SK-N-SH (cell line): ENCODE measurements around the gene ADGRD2. TPM values are rescaled to one million over a fixed set of nuclear protein-coding genes. Genes with fewer than 3 reads are reported as not detected.

Source experiments
- CTCF ChIA-PET: fragments of 300-600, 350-600 bp; formaldehyde crosslinking; extraction: SDS; loops from one replicate; lab custom pipeline; 2021; lab: Yijun Ruan, JAX
- POLR2A ChIA-PET: fragments of 350-600 bp; sonication (Branson Sonifier 250); formaldehyde crosslinking; extraction: SDS; loops from one replicate; lab custom pipeline; 2020; ENCODE audit warnings: antibody characterized with exemption, inconsistent platforms; lab: Yijun Ruan, JAX
- DNase-seq: peaks from one replicate; pipeline ENCODE4 v3.0.0; 2012
- H2AFZ ChIP-seq: fragments of 200-600 bp; sonication (generic); 2 replicates; pipeline ENCODE4 v1.8.1; 2016; ENCODE audit warnings: antibody characterized with exemption, mild to moderate bottlenecking, low read depth
- H3F3A ChIP-seq: fragments of 200-600 bp; sonication (generic); replicated peaks from 2 replicates; pipeline ENCODE3; 2016; ENCODE audit warnings: antibody characterized with exemption, mild to moderate bottlenecking; ENCODE audit not compliant: insufficient read depth
- H3K27ac ChIP-seq, 2 experiments: fragments of 200-500 bp in 1 of 2; fragments of 200-600 bp in 1 of 2; sonication (Bioruptor generic) in 1 of 2; sonication (generic), shearing (Covaris generic) in 1 of 2; 2 replicates each; pipeline versions ENCODE4 v1.5.1 to v1.6.1; 2014 to 2016; ENCODE audit warnings: low read depth in 2 of 2, inconsistent platforms in 1 of 2, low read length in 1 of 2, mild to moderate bottlenecking in 1 of 2, mixed read lengths in 1 of 2
- H3K27me3 ChIP-seq: fragments of 200-600 bp; sonication (generic), shearing (Covaris generic); 2 replicates; pipeline ENCODE4 v1.6.1; 2016; ENCODE audit warnings: mixed run types; ENCODE audit not compliant: insufficient read depth
- H3K36me3 ChIP-seq, 2 experiments: fragments of 200-500 bp in 1 of 2; fragments of 200-600 bp in 1 of 2; sonication (Bioruptor generic) in 1 of 2; sonication (generic) in 1 of 2; replicated peaks in 1 of 2; 2 replicates each; pipeline versions ENCODE3 to v1.5.1; 2014 to 2016; ENCODE audit warnings: low read length in 1 of 2, mild to moderate bottlenecking in 1 of 2; ENCODE audit not compliant: insufficient read depth in 2 of 2, control insufficient read depth in 1 of 2
- H3K4me1 ChIP-seq, 2 experiments: fragments of 200-500 bp in 1 of 2; fragments of 200-600 bp in 1 of 2; sonication (Bioruptor generic) in 1 of 2; sonication (generic), shearing (Covaris generic) in 1 of 2; 2 replicates each; pipeline versions ENCODE4 v1.5.1 to v1.6.1; 2014 to 2016; ENCODE audit warnings: low read depth in 1 of 2, low read length in 1 of 2, mixed run types in 1 of 2; ENCODE audit not compliant: insufficient read depth in 2 of 2, control insufficient read depth in 1 of 2
- H3K4me2 ChIP-seq: fragments of 200-600 bp; sonication (generic), shearing (Covaris generic); 2 replicates; pipeline ENCODE4 v1.6.1; 2017; ENCODE audit warnings: mixed run types
- H3K4me3 ChIP-seq, 2 experiments: fragments of 200-500 bp in 1 of 2; fragments of 200-600 bp in 1 of 2; sonication (Bioruptor generic) in 1 of 2; sonication (generic), shearing (Covaris generic) in 1 of 2; 2 replicates each; pipeline versions ENCODE4 v1.5.1 to v1.8.1; 2014 to 2016; ENCODE audit warnings: low read depth in 2 of 2, inconsistent platforms in 1 of 2, low read length in 1 of 2, mild to moderate bottlenecking in 1 of 2, mixed read lengths in 1 of 2, moderate library complexity in 1 of 2
- H3K79me2 ChIP-seq: fragments of 200-600 bp; sonication (generic); 2 replicates; pipeline ENCODE4 v1.8.1; 2017; ENCODE audit warnings: mild to moderate bottlenecking; ENCODE audit not compliant: insufficient read depth
- H3K9ac ChIP-seq: fragments of 200-600 bp; sonication (generic); 2 replicates; pipeline ENCODE4 v1.6.1; 2017; ENCODE audit warnings: mixed run types
- H3K9me2 ChIP-seq: fragments of 200-600 bp; sonication (generic); 2 replicates; pipeline ENCODE4 v1.6.1; 2017; ENCODE audit warnings: mixed run types
- H3K9me3 ChIP-seq: fragments of 200-600 bp; sonication (generic); 2 replicates; pipeline ENCODE4 v1.6.1; 2017; ENCODE audit warnings: mixed run types, mild to moderate bottlenecking, moderate library complexity
- H4K20me1 ChIP-seq: fragments of 200-600 bp; sonication (generic); 2 replicates; pipeline ENCODE4 v1.6.1; 2017; ENCODE audit warnings: mild to moderate bottlenecking, mixed run types; ENCODE audit not compliant: insufficient read depth
- EP300 ChIP-seq, 2 experiments: IDR thresholded peaks; 2 replicates each; pipeline versions ENCODE4 v1.4.0 to v1.6.1; 2012; ENCODE audit warnings: borderline replicate concordance in 1 of 2, low read depth in 1 of 2, low read length in 1 of 2
- EZH2phosphoT487 ChIP-seq: fragments of 200-600 bp; sonication (generic); IDR thresholded peaks from 2 replicates; pipeline ENCODE4 v1.6.1; 2017; ENCODE audit warnings: low read depth, mixed run types, mild to moderate bottlenecking, antibody characterized with exemption, moderate library complexity, borderline replicate concordance
- FOXJ3 ChIP-seq: sonication (generic); formaldehyde crosslinking; IDR thresholded peaks from 2 replicates; pipeline ENCODE4 v1.5.1; 2020; ENCODE audit warnings: mild to moderate bottlenecking, missing genetic modification reagents
- JUND ChIP-seq: IDR thresholded peaks from 2 replicates; pipeline ENCODE4 v1.4.0; 2012
- MXI1 ChIP-seq: IDR thresholded peaks from 2 replicates; pipeline ENCODE4 v1.6.1; 2012; ENCODE audit warnings: mild to moderate bottlenecking, low read depth, low read length, improper control_type of control experiment
- NFIC ChIP-seq: IDR thresholded peaks from 2 replicates; pipeline ENCODE4 v1.4.0; 2012; ENCODE audit warnings: borderline replicate concordance
- NRF1 ChIP-seq: IDR thresholded peaks from 2 replicates; pipeline ENCODE4 v1.6.1; 2012; ENCODE audit warnings: low read depth, mild to moderate bottlenecking, low read length
- RCOR1 ChIP-seq: fragments of 150-350 bp; IDR thresholded peaks from 2 replicates; pipeline ENCODE4 v1.6.1; 2017; ENCODE audit warnings: antibody characterized with exemption, low read length
- RFX5 ChIP-seq: IDR thresholded peaks from 2 replicates; pipeline ENCODE4 v1.6.1; 2012; ENCODE audit warnings: mild to moderate bottlenecking, improper control_type of control experiment, low read length
- SMC3 ChIP-seq: IDR thresholded peaks from 2 replicates; pipeline ENCODE4 v1.6.1; 2012; ENCODE audit warnings: low read depth, low read length, improper control_type of control experiment
- TCF12 ChIP-seq: IDR thresholded peaks from 2 replicates; pipeline ENCODE4 v1.4.0; 2012
- TEAD4 ChIP-seq: IDR thresholded peaks from 2 replicates; pipeline ENCODE4 v1.4.0; 2012; ENCODE audit warnings: mild to moderate bottlenecking, borderline replicate concordance; ENCODE audit not compliant: insufficient read depth
- YY1 ChIP-seq: IDR thresholded peaks from 2 replicates; pipeline ENCODE4 v1.4.0; 2012; ENCODE audit warnings: low read depth, mild to moderate bottlenecking
- ZBTB33 ChIP-seq: IDR thresholded peaks from 2 replicates; pipeline ENCODE4 v1.4.0; 2012; ENCODE audit warnings: low read depth, borderline replicate concordance
- WGBS: methylation state at CpG from one replicate; pipeline ENCODE4 v1.1.6; 2017; ENCODE audit warnings: low lambda C conversion rate; 5-methylcytosine and 5-hydroxymethylcytosine counted together
- polyA plus RNA-seq, 3 experiments: library from polyadenylated mRNA; depleted of rRNA; stranded (reverse); fragments of >200 nt; gene quantifications; 2 replicates each; pipeline ENCODE4 v1.2.3, GENCODE V29; 2012
- TF ChIP-seq, protein P1 (sequence below): fragments of 200-600 bp; sonication (generic); IDR thresholded peaks from 2 replicates; pipeline ENCODE4 v1.6.1; 2017; ENCODE audit warnings: antibody characterized with exemption, mild to moderate bottlenecking, moderate library complexity
- TF ChIP-seq, protein P2 (sequence below): IDR thresholded peaks from 2 replicates; pipeline ENCODE4 v1.6.1; 2012; ENCODE audit warnings: mild to moderate bottlenecking, low read depth, low read length, moderate library complexity
- TF ChIP-seq, protein P3 (sequence below): fragments of 150-350 bp; IDR thresholded peaks from 2 replicates; pipeline ENCODE4 v1.6.1; 2016; ENCODE audit warnings: mild to moderate bottlenecking, low read depth, low read length

Gene ADGRD2
- polyA plus RNA-seq, 1 of the 3 experiments (the other 2 are of a cell fraction): 0.05 TPM

DNA sequence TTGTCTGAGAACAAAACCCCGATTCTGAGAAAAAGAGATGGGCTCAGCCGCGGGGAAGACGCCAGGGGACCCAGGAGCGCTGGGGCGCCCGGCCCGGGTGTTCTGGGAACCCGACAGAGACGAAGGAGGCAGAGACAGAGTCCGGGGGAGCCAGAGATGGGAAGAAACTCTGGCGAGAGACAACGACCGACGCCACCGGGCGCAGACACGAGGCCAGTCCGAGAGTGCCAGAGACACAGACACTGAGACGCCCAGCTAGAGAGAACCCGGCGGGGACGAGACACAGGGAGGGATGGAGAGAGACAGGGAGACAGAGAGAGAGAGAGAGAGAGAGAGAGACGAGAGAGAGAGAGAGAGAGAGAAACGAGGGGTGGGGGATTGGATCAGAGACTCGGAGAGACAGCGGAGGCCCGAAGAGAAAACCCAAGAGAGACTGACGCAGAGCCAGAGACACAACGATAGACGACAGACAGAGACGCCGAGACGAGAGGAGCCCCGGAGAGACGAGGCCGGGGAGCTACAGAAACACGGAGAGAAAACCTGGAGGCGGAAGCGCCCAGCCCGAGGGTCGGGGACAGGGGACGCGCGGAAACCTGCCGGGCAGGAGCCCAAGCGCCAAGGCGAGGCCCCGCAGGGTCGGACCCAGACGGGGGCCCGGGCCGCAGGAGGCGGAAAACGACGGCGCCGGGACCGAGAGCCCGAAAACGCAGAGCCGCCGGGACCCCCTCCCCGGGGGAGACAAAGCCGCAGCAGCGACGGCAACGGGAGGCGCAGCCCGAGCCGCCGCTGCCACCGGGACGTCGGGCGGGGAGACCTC is 53.7 kb downstream of the ADGRD2 start:
- 0 out of 2 replicates have a peak overlapping the region, but pooled peaks have one; percentile 24 for H2AFZ ChIP-seq
- no peaks in the 10 kb centered on the region; a peak in 1 of 4 replicates for H3K4me1 ChIP-seq
- peak; percentile 62 for DNase-seq
- POLR2A ChIA-PET: no interaction called here
- WGBS: 5% methylated on average over 40 of the region's 76 CpGs
- peaks cover 51% of the 10 kb centered on the region for H3K27me3 ChIP-seq
- H3K4me2 ChIP-seq: no peak overlapping the region
- H3K27ac ChIP-seq: no peak overlapping the region
- no peaks in the 10 kb centered on the region for H3F3A ChIP-seq
- no peak overlapping the region; a peak in 1 of 4 replicates for H3K4me3 ChIP-seq
- H4K20me1 ChIP-seq: no peaks in the 10 kb centered on the region
- no peaks in the 10 kb centered on the region for H3K36me3 ChIP-seq
- no peaks in the 10 kb centered on the region for H3K79me2 ChIP-seq
- TF ChIP-seq EZH2phosphoT487 (peak; percentile 96; the same call in 1 of the 2 replicates), NFIC (no peak)
- TF ChIP-seq, all 33 proteins: peak for 1
- no peaks in the 10 kb centered on the region for H3K9me2 ChIP-seq
- no peak overlapping the region for H3K9ac ChIP-seq
- H3K9me3 ChIP-seq: no peaks in the 10 kb centered on the region
- CTCF ChIA-PET: no interaction called here

GRCh38 chr9:124504530-124505005 is 54.3 kb downstream of the ADGRD2 start:
- H3K36me3 ChIP-seq: no peaks in the 10 kb centered on the region
- WGBS: 10% methylated on average over 39 of the region's 81 CpGs
- H2AFZ ChIP-seq: no peak overlapping the region
- no peak overlapping the region; a peak in 1 of 4 replicates for H3K4me3 ChIP-seq
- H4K20me1 ChIP-seq: no peaks in the 10 kb centered on the region
- ChIA-PET POLR2A (no interaction called here), CTCF (interaction anchor here (1.3 to 2.0 kb wide), 3 partner anchors 32 to 85 kb away, joined by 3 to 13 read pairs (median 5); no protein-coding TSS in a partner anchor)
- no peaks in the 10 kb centered on the region for H3K9me3 ChIP-seq
- peak; percentile 74 for DNase-seq
- no peaks in the 10 kb centered on the region for H3K9me2 ChIP-seq
- H3K27me3 ChIP-seq: peaks cover 48% of the 10 kb centered on the region
- no peaks in the 10 kb centered on the region for H3F3A ChIP-seq
- no peaks in the 10 kb centered on the region for H3K79me2 ChIP-seq
- H3K4me1 ChIP-seq: no peaks in the 10 kb centered on the region; a peak in 1 of 4 replicates
- no peak overlapping the region for H3K9ac ChIP-seq
- no peak overlapping the region for H3K27ac ChIP-seq
- no peak overlapping the region for H3K4me2 ChIP-seq
- TF ChIP-seq FOXJ3 (CRISPR knock-in tag) (no peak), SMC3 (no peak), MXI1 (no peak), NRF1 (no peak), RFX5 (no peak), ZBTB33 (no peak), YY1 (no peak), TEAD4 (no peak), JUND (no peak), RCOR1 (no peak), TCF12 (no peak), EP300 (IDR thresholded peaks at IDR 0.05; ENCODE audit: borderline replicate concordance in 1 of 2, low read depth in 1 of 2, low read length in 1 of 2) (no peak)
- TF ChIP-seq, protein P1, sequence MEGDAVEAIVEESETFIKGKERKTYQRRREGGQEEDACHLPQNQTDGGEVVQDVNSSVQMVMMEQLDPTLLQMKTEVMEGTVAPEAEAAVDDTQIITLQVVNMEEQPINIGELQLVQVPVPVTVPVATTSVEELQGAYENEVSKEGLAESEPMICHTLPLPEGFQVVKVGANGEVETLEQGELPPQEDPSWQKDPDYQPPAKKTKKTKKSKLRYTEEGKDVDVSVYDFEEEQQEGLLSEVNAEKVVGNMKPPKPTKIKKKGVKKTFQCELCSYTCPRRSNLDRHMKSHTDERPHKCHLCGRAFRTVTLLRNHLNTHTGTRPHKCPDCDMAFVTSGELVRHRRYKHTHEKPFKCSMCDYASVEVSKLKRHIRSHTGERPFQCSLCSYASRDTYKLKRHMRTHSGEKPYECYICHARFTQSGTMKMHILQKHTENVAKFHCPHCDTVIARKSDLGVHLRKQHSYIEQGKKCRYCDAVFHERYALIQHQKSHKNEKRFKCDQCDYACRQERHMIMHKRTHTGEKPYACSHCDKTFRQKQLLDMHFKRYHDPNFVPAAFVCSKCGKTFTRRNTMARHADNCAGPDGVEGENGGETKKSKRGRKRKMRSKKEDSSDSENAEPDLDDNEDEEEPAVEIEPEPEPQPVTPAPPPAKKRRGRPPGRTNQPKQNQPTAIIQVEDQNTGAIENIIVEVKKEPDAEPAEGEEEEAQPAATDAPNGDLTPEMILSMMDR: no peak
- TF ChIP-seq, protein P2, sequence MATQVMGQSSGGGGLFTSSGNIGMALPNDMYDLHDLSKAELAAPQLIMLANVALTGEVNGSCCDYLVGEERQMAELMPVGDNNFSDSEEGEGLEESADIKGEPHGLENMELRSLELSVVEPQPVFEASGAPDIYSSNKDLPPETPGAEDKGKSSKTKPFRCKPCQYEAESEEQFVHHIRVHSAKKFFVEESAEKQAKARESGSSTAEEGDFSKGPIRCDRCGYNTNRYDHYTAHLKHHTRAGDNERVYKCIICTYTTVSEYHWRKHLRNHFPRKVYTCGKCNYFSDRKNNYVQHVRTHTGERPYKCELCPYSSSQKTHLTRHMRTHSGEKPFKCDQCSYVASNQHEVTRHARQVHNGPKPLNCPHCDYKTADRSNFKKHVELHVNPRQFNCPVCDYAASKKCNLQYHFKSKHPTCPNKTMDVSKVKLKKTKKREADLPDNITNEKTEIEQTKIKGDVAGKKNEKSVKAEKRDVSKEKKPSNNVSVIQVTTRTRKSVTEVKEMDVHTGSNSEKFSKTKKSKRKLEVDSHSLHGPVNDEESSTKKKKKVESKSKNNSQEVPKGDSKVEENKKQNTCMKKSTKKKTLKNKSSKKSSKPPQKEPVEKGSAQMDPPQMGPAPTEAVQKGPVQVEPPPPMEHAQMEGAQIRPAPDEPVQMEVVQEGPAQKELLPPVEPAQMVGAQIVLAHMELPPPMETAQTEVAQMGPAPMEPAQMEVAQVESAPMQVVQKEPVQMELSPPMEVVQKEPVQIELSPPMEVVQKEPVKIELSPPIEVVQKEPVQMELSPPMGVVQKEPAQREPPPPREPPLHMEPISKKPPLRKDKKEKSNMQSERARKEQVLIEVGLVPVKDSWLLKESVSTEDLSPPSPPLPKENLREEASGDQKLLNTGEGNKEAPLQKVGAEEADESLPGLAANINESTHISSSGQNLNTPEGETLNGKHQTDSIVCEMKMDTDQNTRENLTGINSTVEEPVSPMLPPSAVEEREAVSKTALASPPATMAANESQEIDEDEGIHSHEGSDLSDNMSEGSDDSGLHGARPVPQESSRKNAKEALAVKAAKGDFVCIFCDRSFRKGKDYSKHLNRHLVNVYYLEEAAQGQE: no peak
- TF ChIP-seq, protein P3, sequence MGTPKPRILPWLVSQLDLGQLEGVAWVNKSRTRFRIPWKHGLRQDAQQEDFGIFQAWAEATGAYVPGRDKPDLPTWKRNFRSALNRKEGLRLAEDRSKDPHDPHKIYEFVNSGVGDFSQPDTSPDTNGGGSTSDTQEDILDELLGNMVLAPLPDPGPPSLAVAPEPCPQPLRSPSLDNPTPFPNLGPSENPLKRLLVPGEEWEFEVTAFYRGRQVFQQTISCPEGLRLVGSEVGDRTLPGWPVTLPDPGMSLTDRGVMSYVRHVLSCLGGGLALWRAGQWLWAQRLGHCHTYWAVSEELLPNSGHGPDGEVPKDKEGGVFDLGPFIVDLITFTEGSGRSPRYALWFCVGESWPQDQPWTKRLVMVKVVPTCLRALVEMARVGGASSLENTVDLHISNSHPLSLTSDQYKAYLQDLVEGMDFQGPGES: no peak
